Measurements from ENCODE around the gene BLM.

GRCh38 chr15:90834626-90835025 is 117.5 kb downstream of the BLM start:
- TF ChIP-seq CTCF (IDR thresholded peaks at IDR 0.05; ENCODE audit: insufficient read depth, low read depth, low read length) (no peak), EZH2 (IDR thresholded peaks at IDR 0.05; ENCODE audit: insufficient read depth, low read length) (no peak)

Data from astrocyte (in vitro differentiated cells and primary cell).